Activated CD4-positive, alpha-beta T cell treated with anti-CD3 and anti-CD28 coated beads, Interleukin-2, Interleukin-4, amounts not matched to agents 100 ng/mL and 50 ng/mL, durations not matched to agents 16 hours and 8 hours (primary cell): ENCODE data around the gene YPEL5.

ENCODE experiments used
- DNase-seq: peaks from one replicate; pipeline ENCODE4 v3.0.0-alpha.2; 2020; ENCODE audit warnings: low spot score

Gene YPEL5

GRCh38 chr2:30165050-30165520 lies 18.3 kb downstream of the YPEL5 start:
- DNase-seq: peak; percentile 89

GRCh38 chr2:30165617-30166016 lies 18.8 kb downstream of the YPEL5 start:
- no peak for DNase-seq

DNA sequence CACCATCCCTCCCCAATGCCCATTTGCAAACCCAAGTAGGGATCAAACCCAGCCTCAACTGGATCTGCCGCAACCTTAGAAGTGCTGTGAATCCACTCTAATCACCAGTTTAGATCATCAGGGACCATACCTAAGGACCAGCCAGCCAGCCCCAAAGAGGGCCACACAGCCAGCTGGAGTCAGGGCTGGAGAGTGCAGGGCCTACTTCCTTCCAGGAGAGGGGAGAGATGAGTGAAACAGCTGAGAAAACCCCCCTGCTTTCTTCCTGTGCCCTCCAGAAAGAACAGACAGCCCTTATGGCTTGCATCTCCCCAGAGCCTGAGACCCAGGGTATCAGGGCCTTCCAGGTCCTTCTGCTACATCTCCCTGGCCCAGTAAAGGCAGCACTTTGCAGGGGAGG lies 25.8 kb downstream of the YPEL5 start:
- DNase-seq: no peak

GRCh38 chr2:30177440-30177839 lies 30.6 kb downstream of the YPEL5 start:
- no peak for DNase-seq

DNA sequence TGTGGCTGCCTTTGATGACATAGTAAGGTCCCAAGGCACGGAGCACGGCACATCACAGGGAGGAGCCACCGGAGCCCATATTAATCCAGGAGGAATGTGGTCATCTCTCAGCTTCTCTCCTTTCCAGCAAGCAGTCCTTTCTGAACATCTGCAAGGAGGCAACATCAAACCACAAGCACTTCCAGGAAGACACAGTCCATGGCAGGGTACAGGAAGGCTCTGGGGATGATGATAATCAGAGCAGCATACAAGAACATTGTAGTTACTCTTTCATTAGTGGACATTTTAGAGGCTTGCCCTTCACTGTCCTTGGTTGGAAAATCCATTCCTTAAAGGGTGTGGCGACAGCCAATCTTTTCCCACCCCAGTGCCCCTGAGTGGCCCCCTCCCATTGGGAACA lies 31.1 kb downstream of the YPEL5 start:
- no peak for DNase-seq

DNA sequence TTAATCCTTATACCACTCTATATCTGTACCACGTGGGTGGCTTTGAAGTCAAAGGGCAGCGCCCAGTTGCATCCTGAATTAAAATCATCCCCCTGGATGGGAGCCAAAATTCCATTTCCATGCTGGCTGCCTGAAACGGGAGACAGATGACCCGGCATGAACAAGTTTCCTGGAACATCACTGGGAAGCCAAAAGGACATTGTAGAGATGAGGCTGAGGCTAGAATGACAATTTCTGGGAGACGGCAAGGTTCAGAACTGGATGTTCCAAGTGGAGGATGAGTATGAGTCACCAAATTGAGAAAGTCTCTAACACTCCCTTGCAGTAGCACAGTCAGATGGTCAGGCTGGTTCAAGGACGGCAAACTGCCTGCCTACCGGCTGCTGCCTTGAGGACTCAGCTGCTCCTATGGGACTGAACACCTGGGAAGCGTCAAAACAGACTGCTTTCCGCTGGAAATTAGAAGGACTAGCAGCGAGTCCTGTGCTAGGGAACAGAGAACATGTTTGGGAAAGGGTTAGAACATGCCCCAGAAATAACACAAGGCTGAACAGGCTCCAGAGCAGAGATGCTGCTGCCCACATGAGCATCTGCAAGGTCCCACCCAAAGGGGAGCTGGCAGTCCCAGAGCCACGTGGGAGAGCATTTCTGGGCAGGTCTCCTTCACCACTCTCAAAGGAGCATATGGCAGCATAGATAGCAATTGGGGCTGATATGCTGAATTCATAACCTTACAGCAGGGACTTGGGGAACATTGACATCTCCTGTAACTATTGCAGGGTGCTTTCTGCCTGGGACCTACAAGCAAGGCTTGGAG lies 32.0 kb downstream of the YPEL5 start:
- no peak for DNase-seq

DNA sequence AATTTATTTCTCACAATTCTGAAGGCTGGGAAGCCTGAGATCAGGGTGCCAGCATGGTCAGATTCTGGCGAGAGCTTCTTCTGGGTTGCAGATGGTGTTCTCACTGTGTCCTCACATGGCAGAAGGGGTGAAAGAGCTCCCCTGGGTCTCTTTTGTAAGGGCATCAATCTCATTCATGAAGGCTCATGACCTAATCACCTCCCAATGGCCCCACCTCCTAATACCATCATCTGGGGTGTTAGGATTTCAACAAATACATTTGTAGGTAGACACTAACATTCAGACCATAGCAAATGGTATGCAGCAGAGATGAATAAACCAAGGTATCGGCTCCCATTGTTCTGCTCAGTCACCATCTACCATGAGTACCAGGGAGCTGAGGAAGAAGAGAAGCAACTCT lies 32.7 kb downstream of the YPEL5 start:
- DNase-seq: no peak

- DNase-seq: no peak
Observed at GRCh38 chr2:30180226-30180625, 33.4 kb downstream of the YPEL5 start.

DNA sequence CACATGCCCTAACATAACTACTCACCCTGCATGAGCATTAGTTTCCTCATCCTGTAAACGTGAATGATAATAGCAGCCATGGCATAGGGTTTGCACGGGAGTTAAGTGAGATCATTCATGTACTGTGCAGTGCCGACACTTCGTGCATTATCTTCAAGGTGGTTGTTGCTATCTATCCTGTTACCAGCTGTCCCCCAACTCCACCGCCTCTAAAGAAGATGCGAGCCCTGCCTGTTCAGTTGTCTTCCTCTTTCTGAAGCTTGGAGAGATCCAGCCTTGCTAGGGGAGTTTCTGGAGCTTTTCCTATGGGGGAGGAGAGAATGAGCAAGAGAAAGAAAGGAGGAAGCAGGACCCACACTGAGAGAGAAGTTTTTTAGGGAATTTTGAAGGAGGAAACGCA lies 34.4 kb downstream of the YPEL5 start:
- DNase-seq: no peak

GRCh38 chr2:30184035-30184434 lies 37.2 kb downstream of the YPEL5 start:
- no peak for DNase-seq

DNA sequence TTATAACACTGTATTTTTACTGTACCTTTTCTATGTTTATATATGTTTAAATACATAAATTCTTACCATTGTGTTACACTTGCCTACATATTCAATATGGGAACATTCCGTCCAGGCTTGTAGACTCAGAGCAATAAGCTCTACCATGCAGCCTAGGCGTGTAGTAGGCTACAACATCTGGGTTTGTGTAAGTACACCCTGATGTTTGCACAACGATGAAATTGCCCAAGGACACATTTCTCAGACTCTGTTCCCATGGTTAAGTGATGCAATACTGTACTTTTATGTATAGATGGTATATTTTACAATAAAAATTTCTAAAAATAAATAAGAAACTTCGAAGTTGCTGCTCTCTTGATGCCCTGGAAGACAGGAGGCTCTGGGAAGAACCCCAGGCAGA lies 38.4 kb downstream of the YPEL5 start:
- DNase-seq: no peak

DNA sequence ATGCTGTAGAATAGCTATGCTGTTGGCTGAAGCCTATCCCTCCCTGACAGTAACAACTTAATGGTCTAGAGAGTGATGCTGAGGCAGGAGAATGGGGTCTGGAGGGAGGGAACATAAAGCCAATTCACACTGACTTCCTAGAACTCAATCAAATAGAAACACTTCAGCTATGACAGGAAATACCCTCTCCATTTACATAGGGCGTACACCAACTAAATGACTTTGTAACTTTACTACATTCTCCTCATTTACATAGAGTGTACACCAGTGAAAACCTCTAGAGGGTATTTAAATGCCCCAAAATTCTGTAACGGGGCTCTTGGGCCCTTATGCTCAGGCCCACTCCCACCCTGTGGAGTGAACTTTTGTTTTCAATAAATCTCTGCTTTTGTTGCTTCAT lies 41.5 kb downstream of the YPEL5 start:
- no peak for DNase-seq

- no peak for DNase-seq
Observed at GRCh38 chr2:30190637-30191036, 43.8 kb downstream of the YPEL5 start.

DNA sequence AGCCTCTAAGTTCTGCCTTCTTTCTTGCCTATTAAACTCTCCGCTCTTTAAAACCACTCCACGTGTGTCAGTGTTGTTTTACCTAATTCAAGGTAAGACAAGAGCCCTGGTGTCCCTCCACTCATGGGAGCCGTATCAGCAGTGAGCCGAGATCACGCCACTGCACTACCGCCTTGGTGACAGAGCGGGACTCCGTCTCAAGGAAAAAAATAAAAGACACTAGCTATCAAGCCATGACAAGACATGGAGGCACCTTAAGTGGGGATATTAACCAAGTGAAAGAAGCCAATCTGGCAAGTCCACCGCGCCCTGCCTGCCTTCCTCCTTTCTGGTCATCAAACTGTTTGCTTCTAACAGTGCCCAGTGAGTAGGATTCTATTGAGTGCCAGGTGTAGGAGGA lies 44.3 kb downstream of the YPEL5 start:
- DNase-seq: no peak

- DNase-seq: no peak
Observed at GRCh38 chr2:30191819-30192271, 45.0 kb downstream of the YPEL5 start.

DNA sequence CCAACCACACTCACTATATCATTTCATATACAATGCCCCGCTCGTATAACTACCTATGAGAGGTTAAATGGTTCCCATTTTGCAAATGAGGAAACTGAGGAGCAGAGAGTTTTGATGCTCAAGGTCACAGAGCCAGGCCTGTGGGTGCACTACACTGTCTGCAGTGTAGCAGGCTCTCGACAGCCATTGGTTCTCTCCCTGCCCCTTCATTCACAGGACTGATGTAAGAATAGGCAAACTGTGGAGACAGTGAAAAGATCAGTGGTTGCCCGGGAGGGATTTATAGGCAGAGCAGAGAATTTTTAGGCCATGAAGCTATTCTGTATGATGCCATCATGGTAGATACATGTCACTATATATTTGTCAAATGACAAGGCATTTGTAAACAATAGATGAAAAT lies 45.5 kb downstream of the YPEL5 start:
- no peak for DNase-seq

- no peak for DNase-seq
Observed at GRCh38 chr2:30193104-30193681, 46.4 kb downstream of the YPEL5 start.

- DNase-seq: no peak
Observed at GRCh38 chr2:30194421-30194820, 47.6 kb downstream of the YPEL5 start.

GRCh38 chr2:30195016-30195415 lies 48.2 kb downstream of the YPEL5 start:
- no peak for DNase-seq

DNA sequence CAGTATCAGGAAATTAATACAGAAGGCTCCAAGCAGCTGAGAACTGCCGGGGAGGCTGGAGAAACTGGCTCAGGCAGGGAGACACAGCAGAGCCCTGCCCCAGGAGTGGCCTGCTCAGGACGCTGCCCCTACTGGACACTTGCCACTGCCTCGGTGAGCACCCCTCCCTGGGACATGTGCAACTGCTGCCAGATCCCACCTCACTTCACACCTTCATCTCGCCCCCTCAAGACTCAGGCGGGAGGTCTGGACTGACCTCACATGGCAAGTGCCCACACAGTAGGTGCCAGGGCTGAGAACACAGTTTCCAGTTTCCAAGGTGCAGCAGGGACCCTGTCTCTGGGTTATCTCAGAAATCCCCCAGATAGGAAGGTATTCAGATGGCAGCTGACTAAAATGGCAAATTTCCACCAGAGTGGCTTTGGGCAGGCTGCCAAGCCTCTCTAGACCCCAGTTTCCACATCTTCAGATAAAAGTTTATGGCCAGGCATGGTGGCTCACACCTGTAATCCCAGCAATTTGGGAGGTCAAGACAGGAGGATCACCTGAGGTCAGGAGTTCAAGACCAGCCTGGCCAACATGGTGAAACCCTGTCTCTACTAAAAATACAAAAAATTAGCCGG lies 50.9 kb downstream of the YPEL5 start:
- no peak for DNase-seq

- no peak for DNase-seq
Observed at GRCh38 chr2:30201990-30202389, 55.2 kb downstream of the YPEL5 start.

DNA sequence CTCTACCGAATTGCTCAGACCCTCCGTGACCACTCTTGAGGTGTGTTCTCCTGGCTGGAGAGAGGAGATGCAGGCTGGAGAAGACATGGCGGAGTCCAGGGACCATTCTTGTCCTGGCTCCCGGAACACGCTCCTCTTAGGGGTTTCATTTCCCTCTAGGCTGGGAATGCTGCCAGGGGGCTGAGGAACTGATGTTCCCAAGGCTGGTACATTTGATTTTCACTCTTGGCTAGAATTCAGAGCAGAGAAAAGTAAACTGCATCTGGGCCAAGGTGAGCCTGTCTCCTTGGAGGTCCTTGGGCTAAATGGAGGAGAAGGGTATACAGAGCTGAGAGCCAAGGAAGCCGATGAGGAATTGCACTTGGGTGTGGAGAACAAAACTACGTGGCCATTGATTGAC lies 56.3 kb downstream of the YPEL5 start:
- DNase-seq: no peak

DNA sequence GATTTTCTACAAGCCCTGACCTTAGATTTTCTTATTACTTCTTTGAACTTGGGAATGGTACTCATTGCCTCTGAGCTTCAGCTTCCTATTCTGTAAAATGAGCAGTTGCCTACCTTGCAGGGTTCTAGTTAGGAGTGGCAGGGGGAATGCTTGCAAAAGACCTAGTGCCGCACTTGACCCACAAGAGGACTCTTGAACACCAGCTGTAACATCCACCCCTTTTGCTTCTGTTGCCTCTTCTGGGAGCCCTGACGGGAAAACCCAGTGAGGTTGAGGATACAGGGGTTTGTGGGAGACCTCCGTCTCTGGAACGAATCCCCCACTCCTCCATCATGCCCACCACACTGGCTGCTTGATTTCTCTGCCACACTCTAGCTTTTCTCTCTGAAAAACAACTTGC lies 57.5 kb downstream of the YPEL5 start:
- DNase-seq: no peak
